ENCODE measurements around the gene ZBED4.
"Not testable (repeated sequence)": the region's sequence is repeated elsewhere in the genome, so short reads cannot be mapped to it uniquely, and the experiment has no call there.

ZBED4 gene

DNA sequence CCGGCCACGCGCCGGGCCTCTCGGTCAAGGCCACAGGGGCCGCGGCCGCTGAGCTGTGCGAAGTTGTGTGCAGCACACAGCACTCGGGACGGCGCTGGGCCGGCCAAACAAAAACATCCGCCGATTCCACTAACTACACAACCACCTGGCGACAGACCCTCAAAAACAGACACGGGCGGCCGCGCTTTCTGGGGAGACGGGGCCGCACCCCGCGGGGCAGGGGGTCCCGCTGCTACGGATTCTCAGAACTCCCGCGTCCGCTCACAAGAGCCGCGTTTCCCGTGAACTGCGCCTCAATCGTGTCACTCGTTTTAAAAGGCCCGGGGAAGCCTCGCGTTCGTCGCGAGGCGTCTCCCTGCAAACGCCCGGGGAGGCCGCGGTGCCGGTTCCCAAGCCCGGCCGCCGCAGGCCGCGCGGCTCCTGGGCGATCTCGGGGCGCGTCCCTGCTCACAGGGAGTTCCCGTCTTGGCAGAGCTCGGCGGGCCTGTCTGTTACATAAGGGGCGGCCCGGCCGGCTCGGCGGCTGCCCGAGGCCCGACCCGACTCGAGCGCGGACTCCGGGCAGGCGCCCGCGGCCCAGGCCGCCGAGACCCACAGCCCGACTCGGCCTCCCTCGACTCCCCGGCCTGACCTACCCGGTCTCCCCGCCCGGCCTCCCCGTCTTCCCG lies 26.9 kb upstream of the ZBED4 start:
- DNase-seq: no peak

DNA sequence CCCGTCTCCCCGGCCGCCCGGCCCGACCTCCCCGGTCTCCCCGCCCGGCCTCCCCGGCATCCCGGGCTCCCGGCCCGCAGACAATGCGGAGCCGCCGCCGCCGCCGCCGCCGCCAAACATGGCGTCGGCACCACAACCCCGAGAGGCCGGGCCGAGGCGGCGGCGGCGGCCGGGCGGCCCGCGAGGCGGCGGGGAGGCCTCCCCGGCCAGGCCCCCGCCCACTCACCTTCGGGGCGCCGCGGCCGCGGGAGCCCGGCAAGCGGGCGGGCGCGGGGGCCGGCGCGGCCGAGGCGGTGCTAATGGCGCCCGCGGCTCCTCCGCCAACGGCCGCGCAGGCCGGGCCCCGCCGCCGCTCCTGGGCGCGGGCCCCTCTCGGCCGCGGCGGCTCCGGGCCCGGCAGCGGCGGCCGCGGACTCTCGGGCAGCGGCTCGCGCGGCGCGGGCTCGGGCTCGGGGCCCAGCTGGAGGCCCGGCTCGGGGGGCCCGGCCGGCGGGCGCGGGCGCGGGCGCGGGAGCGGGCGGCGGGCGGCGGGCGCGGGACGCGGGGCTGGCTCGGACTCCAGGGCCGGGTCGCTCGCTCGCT lies 26.3 kb upstream of the ZBED4 start:
- DNase-seq: no peak

DNA sequence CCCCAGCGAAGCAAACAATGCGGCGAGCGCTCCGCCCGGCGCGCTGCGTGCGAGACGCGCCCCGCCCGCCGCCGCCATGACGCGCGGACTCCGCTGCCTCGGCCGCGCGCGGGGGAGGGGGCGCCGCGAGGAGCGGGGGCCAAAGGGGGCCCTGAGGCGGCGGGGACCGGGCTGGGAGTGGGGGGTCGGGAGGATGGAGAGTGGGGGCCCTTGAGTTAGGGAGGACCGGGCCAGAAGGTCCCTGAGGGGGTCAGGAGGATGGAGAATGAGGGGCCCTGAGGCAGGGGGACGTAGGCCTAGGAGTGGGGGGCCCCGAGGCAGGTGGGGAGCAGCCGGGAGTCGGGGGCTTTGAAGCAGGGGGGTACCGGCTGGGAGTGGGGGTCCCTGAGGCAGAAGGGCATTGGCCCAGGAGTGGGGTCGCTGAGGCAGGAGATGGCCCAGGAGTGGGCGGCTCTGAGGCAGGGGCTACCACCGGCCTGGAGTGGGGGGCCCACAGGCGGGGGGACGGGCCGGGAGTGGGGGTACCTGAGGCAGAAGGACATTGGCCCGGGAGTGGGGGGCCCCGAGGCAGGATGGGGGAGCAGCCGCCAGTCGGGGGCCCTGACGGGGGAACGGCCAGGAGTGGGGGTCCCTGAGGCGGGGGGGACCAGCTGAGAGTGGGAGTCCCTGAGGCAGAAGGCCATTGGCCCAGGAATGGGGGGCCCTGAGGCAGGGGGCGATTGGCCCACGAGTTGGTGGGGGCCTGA lies 25.6 kb upstream of the ZBED4 start, which contains the start of gene BRD1:
TSS of gene BRD1 (minus strand) at position 21 of the 746 bp plus-strand sequence. CDS start 3,556 bp downstream, outside the sequence.
- peak; percentile 20 for DNase-seq

DNA sequence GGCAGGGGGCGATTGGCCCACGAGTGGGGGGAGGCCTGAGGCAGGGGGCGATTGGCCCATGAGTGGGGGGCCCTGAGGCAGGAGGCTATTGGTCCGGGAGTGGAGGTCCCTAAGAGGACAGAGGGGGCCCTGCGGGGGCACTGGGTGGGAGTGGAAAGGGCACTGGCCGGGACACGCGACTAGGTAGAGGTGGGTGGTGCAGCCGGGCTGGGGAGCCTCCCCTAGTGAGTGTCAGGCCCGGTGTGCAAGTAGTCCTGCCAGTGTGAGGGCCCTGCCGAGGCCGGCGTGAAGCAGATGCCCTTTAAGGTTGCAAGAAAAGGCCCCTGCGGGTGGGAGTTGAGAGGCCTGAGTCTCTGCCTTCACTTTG lies 25.1 kb upstream of the ZBED4 start:
- no peak for DNase-seq

DNA sequence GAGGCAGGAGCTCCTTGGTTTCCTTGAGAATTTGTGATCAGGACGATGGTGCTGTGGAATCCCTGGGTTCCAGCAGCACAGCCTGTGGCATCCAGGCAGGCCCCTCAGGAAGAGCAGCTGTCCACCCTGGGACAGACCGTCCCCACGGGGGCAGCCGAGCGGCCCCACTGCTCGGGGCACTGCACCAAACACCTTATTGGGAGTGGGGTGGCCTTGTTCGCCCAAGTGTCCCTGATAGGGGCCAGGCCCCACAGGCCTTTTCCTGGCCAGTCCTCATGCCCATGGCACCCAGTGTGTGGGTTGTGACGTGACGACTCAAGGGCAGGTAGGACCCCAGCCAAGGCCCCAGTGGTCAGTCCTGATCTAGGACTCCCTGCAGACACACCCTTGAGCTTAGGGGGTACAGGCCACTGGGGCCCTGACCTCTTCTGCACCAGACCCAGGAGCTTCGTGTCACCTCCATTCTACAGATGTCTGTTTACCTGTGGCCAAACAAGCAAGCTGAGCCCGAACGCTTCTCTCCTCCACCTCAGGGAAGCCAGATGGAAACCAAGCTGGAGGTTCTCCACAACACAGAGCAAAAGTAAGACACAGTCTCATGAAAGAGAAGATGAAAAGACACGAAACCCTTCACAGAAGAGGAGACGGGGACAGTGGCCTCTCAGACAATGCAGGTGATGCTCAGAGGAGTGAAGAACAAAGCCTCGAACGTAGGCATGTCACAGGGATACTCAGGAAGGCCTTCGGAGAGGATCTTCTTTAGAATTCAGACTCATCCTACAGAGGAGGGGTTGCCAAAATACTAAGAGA lies 24.4 kb upstream of the ZBED4 start:
- DNase-seq: no peak

DNA sequence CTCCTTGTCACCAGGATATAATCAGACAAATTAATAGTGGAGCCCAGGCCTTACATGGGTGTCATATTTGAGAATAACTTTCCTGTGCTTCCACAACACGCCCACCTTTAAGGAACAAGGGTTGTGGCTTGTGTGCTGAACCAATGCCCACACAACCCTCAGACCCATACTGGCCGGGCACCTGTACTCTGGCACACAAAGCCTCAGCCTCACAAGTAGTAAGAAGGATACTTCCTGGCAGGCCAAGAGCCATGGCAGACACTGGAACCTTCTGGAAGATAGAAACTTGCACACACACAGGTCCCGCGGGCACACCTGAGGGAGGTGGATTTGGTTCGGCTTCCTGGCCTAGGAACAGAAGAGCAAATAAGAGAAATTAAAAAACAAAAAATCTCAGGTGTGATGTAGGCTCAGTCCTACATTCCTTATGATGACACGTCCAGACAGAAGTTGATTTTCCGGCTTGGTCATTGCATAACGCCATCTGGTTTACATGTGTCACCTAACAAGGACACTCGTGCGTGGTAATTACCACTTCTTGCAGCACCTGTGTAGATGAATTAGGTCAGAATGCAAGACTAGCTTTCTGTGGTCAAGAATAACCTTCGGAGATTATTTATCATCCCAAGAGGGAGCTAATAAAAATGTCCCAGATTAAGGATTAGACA lies 20.2 kb upstream of the ZBED4 start:
- DNase-seq: peak; percentile 39

DNA sequence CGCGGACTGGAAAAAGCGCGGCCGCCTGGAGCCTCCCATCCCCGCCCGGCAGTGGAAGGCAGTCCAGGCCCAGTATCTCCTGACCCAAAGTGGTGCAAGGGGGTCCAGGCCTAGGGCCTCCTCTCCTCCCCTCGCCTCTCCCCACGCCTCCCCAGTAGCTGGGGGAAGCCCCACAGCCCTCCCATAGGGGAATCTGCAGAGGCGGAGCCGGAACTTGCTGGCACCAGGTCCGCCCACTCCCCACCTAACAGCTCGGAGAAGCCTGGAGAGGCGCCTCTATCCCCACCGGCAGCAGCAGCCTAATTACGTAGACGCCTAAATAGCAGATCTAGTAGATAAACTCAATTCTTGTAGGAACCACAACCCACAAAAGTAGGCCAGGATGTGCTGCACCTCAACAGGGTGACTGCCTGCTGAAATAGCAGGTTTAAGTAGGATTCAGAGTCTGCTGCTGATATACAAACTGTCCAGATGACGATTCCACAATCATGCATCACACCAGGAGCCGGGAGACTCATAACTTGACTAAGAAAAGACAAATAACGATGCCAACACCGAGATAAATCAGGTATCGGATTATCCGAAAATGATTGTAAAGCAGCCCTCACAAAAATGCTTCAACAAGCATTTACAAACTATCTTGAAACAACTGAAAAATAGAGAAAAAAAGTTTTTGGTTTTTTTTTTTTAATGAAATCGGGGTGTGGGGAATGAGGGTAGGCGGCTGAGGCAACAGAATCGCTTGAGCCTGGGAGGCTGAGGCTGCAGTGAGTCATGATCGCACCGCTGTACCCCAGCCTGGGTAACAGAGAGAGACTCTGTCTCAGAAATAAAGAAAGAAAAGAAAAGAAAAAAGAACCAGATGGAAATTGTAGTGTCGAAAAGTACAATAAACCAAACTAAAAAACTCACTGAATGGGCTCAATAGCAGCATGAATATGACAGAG lies 14.6 kb upstream of the ZBED4 start:
- no peak for DNase-seq

DNA sequence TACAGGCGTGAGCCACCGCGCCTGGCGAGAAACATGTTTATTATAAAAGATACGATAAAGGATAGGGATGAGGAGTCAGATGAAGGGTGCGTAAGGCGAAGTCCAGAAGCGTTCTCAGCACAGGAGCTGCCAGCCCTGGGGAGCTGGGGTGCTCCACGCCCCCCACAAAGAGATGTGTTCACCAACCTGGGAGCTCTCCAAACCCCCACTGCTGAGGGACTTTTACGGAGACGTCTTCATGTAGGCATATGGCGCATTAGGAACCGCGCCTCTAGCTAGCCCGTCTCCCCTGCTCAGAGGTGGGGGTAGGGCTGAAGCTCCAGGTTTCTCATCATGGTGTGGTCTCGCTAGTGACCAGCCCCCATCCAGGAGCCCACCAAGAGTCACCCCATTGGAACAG lies 8.4 kb upstream of the ZBED4 start:
- no peak for DNase-seq

DNA sequence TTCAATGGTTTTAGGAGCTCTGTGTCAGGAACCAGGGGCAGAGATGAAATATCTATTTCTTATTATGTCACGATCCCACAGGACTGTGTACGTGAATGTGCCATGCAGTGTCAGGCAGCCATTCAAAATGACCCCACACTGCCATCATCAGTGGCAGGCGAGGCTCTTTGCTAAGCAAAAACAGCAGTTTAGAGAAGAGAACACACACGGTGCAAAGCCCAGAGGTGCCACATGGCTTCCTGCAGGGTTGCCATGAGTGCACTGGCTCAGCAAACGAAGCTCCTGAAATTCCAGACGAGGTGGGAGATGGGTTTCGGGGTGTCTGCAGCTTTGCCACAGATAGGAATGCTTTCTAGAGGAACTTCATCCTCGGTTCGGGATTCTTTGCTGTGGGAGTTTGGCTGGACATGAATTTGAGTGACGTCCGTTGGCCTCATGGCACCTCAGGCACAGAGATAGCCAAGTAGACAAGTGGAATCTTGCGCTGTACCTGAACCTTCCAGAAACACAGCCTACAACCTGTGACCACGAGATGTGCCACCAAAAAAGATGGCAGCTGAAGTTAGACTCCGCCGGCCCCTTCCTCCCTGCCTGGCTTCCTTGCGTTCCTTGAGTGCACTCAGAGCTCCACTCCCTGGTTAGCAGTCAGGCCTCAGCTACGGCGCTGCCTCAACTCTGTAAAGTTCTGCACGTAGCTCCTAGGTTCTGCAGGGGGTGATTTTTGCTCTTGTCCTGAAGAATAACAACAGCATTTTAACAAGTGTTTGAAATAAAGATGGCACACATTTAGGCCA lies 7.8 kb upstream of the ZBED4 start:
- no peak for DNase-seq

DNA sequence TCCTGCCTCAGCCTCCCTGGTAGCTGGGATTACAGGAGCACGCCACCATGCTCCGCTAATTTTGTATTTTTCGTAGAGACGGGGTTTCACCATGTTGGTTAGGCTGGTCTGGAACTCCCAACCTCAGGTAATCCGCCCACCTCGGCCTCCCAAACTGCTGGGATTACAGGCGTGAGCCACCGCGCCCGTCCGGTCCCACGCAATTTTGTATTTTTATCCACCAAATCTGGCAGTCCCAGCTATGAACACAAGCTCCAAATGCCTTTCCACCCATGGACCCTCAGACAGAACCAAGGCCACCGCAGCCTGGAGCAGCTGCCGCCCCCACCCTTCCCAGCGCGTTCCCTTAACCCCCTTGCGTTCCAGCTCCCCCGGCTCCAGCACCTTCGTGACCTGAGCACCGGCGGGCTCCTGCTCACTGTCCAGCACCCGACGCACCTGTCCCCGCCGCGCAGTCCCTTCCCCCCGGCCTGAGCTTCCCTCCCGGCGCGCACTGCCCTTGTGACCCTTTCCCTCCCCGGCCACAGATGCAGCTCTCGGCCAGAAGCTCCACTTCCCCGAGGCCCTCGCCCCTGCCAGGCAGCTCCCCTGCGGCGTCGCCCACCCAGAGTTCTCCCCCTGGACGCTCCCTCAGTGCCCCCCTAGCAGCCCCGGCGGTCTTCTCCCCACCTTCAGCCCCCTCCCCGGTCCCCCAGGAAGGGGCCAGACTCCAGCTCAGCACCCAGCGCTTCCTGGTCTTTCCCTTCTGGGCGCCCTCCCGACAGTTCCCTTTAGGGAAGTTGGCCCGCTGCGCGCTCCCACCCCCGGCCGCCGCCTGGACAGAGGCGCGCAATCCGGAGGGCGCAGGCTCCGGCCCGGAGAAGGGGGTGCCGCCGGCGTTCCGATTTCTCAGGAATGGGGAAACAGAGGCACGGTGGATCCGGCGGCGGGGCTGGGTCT lies 5.6 kb upstream of the ZBED4 start:
- DNase-seq: no peak

DNA sequence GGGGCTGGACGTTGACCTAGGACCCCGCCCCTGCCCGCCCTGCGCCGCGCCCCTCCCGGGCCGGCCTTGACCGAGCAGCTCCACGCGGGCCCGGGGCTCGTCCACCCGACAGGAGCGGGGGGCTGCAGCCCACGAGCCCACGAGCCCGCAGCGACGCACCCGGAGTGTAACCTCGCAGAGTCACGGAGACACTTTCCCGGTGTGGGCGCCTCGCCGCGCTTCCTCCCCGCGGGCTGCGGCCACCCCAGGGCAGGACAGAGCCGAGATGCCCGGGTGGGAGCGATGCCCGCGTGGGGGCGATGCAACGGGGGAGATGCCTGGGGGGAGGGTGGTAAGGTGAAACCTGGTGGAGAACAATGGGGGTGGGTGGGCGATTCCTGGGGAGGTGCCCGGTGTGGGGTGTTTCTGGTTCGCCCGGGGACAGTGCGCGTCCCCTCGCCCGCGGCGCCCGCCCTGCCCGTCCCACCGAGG lies 4.9 kb upstream of the ZBED4 start:
- no peak for DNase-seq

DNA sequence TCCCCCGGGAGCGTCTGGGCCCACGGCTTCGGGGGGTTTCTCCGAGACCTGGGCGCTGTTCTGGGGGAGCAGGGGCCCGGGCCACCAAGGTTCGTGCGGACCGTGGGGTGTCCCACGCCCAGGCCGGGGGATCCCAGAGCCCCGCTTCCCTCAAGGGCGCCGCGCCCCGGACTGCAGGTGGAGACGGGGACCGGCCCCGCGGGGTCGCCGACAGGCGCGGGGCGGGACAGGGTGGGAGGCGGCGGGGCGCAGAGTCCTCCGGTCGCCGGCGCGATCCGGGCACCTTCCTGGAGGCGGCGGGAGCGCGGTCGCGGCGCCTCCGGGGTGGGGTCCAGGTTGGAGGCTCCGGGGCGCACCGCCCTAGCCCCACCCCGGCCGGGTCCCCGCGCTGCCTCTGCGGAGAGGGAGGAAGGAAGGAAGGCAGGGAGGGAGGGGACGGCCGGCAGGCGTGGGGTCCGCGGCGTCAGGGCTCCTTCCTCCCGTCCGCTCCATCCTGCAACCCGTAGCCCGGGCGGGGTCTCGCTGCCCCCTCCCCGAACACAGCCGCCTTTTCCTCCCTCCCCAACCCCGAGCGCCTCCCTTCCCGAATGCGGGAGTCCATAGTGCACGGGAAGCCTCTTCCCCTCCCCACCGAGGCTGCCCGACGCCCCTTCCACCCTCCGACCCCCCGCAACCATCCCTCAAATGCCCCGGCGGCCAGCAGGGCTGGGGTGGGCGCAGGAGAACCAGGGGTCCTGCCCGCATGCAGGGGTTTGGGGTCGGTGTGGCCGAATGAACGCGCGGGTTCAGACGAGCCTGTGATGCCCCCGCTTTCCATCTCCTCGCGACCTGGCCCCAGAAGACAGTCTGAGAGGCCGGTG lies 4.3 kb upstream of the ZBED4 start:
- DNase-seq: no peak

DNA sequence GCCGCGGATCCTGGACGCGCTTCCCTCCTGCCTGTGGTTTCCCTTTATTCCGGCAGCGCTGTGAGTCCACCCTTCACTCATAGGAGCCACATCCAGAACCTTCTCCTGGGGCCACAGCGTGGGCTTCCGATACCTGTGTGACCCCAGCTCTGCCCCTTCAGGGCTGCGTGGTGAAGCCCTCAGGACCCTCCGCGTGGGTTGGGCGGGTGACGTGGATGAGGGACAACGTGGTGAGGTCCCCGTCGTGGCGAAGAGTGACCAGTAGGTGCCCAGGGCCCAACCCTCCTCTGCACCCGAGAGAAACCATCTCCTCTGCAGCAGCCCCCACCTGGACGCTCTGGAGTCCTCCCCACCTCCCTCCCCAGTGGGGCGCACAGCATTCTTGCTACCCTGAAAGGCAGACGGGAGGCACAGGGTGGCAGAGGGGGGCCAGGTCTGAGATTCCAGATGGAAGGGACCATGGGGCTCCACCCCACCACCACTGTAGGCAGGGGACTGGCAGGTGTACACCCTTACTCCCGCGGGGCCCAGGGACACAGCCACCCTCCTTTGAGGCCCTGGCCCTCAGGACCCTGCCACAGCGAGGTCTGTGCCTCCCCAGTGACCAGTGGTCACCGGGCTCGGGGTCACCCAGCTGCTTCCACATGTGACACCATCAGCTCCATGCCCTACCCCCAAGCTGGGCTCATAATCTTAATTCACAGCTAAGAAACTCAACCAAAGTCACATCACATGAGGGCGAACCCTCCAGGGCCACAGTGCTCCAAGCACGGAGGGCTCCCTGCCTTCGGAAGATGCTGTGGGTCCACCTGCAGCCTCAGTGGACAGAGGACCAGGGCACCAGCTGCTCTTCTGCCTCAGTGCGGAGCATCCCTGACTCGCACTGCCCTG lies 3.4 kb upstream of the ZBED4 start:
- DNase-seq: no peak

DNA sequence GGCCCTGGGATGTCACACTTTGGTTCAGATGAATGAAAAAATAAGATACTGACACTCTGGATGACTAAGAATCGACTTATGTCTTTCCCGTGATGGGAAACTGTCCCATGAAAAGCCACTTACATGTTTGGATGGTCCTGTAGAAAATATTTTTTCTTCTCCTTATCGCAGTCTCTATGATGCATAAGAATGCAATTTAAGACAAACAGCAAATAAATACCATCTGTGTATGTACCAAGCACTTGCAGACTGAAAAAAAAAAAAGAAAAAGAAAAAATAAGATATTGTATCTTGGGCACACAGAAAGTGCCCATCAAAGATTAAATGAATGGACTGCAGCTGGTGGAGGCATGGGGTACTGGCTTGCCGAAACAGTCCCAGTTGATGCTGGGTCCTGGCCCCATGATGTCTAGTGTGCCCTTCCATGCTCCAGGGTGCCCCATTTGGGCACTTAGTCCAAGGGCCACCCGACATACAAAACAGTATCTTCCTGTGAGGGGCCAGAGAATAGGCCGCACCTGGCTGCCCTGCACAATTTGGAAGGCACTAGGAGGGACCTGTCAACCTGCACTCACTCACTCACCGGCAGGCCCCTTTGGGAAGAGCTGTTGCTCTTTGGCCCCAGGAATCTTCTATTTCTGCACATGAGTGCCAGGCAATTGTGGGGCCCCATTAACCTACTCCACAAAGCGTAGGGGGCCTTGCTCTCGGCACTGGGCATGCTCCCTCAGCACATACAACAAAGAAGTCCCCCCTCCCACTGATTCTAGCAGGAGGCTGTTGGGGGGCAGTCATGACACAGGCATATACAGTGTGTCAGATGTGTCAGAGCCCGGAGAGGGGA lies 2.5 kb upstream of the ZBED4 start:
- no peak for DNase-seq

DNA sequence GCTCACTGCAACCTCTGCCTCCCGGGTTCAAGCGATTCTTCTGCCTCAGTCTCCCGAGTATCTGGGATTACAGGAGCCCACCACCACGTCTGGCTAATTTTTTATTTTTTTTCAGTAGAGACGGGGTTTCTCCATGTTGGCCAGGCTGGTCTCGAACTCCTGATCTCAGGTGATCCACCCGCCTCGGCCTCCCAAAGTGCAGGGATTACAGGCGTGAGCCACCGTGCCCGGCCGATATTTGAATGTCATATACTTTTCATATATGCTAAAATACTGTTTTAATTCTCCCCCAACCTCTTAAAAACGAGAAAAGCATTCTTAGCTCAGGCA lies 1.1 kb upstream of the ZBED4 start:
- DNase-seq: not testable (repeated sequence)

DNA sequence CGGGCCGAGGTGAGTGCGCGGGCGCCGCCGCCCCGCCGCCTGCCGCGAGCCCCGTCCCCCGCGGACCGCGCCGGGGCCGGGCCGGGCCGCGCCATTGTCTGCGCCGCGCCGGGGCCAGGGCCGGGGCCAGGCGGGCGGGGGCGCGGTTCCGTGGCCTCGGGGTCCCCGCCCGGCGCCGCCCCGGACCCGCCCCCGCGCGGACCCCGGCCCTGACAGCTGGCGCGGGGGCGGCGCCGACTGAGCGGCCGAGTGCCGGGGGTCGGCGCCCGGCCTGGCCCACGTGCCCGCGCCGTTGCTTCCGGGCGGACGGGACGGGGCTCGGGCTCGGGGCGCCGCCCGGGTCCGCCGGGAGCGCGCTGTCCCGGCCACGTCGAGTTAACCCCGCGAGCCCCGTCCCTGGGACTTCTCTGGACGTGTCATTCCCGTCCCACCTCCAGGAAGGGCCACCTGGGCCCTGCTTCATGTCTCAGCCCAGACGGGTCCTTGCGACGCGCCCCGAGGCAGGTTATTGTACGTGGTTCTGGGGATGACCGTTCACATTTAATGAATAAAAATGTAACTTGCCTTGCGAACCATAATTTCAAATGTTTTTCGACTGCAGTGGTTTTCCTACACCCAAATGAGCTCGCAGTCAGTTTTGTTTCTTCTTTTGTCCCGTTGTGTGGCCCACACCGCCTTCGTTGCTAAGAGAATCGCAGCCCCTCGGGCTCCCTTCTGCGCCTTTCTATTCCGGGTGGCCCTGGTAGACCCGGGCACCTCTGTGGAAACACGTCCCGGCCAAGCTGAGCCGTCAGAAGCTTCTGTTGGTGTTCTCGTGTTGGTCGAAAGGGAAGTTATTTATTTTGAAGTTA lies 562 bp downstream of the ZBED4 start:
- DNase-seq: no peak

Data from NCI-H510A (cell line).